Mucosa of stomach (tissue), 1 donor: ENCODE measurements around the gene CYTH1.

Experiments used
- H3K27me3 ChIP-seq: one replicate; pipeline ENCODE4 v1.7.0; 2013; ENCODE audit warnings: mild to moderate bottlenecking, low read length; ENCODE audit not compliant: control insufficient read depth, insufficient read depth
- H3K36me3 ChIP-seq: one replicate; pipeline ENCODE4 v1.7.0; 2013; ENCODE audit warnings: low read length; ENCODE audit not compliant: control insufficient read depth, insufficient read depth
- H3K4me1 ChIP-seq: one replicate; pipeline ENCODE4 v1.7.0; 2013; ENCODE audit warnings: mild to moderate bottlenecking, low read length; ENCODE audit not compliant: control insufficient read depth, insufficient read depth
- H3K4me3 ChIP-seq: one replicate; pipeline ENCODE4 v1.7.0; 2013; ENCODE audit warnings: low read length
- H3K9ac ChIP-seq: one replicate; pipeline ENCODE4 v1.7.0; 2013; ENCODE audit warnings: mild to moderate bottlenecking, low read length, moderate library complexity
- H3K9me3 ChIP-seq: one replicate; pipeline ENCODE4 v1.7.0; 2013; ENCODE audit warnings: mild to moderate bottlenecking, low read length, moderate library complexity; ENCODE audit not compliant: control insufficient read depth
- donor health status: Pancreatic carcinoma.

CYTH1 gene

DNA sequence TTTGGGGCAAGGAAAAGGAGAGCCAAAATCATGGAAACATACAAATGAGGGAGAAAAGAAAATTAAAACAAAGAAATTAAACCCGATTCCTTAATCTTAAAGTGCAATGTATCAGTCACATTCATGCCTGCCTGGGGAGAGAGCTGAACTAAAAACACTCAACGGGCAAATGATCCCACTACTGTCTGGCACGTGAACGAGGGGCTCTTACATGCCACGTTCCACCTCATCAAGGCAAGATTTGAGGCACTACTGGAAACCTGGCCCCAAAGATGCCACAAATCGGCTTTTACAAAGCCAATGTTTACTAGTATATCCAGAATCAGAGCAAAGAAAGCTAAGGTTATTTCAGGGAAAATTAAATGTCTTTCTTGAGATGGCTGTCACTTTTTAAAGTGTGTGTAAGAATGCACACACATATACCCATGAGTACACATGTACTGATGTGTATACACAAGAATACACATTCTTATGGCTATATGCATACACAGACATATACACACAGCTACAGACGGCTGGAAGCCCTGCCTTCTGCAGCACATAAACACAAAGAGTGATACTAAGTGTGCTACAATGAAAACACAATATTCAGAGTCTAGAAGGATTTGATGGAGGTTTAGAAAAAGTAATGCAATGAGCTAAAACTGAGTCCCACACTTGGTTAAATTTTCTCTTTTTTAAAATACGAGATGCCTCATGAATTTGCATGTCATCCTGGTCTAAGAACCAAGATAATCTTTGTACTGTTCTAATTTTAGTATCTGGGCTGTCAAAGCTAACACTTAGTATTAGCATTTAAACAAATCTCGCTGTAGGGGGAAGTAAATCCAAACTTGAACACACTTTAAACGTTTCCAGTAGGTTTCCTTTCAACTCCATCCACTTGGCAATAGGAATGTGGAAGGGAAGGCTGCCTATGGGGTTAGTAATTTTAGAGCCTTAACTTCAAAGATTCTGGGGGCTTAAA lies 85.8 kb downstream of the CYTH1 start:
- no peaks in the 10 kb centered on the region for H3K27me3 ChIP-seq
- no peaks in the 10 kb centered on the region for H3K4me1 ChIP-seq
- H3K9ac ChIP-seq: no peak overlapping the region
- peaks cover 18% of the 10 kb centered on the region for H3K36me3 ChIP-seq
- no peaks in the 10 kb centered on the region for H3K9me3 ChIP-seq
- no peak overlapping the region for H3K4me3 ChIP-seq

DNA sequence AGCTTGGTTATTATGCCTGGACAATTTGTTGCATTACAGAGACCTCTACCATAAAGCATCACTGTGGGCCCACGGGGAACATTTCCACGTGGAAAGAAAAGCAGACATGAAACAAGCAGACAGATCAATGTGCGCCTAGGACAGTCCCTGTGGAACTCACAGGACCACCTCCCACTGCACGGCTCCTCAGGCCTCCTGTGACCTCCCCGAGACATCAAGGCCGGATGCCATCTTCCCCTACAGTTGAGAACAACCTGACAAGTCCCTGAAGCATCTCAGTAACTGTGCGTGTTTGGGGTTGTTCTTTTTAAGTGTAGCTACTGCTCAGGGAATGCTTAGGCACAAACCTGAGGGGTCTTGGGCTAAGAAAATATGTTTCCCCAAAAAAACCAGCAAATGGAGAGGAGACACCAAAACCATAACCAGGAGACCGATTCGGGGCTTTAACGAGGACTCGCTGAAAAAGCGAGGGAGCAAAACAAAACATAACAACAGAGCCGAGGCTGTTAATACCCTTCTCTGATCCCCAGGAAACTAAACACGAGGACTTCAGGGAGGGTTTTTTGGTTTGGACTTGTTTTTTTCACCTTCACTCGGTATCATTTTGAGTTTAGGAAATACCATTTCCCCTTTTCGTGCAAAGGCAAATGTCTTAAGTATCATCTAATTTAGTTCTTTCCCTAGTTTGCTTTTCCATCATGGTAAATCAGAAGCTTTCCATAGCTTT lies 87.1 kb downstream of the CYTH1 start:
- Histone ChIP-seq H3K4me1 (no peaks in the 10 kb centered on the region), H3K27me3 (no peaks in the 10 kb centered on the region), H3K36me3 (peaks cover 15% of the 10 kb centered on the region), H3K9me3 (no peaks in the 10 kb centered on the region), H3K4me3 (no peak overlapping the region), H3K9ac (no peak overlapping the region)

DNA sequence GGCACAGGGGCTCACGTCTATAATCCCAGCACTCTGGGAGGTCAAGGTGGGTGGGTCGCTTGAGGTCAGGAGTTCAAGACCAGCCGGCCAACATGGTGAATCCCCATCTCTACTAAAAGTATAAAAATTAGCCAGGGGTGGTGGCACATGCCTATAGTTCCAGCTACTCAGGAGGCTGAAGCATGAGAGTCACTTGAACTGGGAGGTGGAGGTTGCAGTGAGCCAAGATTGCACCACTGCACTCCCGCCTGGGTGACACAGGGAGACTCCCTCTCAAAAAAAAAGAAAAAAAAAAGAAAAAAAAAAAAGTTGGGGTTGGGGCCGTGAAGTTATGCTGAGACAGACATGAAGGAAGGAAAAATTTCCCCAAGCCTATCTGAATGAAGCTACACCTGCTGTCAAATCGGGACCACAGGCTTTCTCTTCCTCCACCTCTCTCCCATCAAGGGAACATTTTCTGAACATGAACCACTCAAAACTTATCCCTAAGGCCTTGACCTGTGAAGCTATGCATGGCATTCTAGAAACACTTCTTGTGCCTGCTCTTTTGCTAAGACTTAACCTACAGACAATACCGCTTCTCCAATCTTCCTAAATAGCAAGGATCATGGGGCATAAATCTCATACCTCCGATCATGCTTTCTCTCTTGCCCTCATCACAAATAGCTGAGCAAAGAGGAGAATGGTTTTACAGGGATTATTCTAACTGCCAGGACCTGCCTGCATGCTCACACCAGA lies 88.6 kb downstream of the CYTH1 start:
- H3K9me3 ChIP-seq: no peaks in the 10 kb centered on the region
- H3K4me1 ChIP-seq: no peaks in the 10 kb centered on the region
- H3K4me3 ChIP-seq: no peak overlapping the region
- peaks cover 7% of the 10 kb centered on the region for H3K36me3 ChIP-seq
- no peaks in the 10 kb centered on the region for H3K27me3 ChIP-seq
- H3K9ac ChIP-seq: no peak overlapping the region

DNA sequence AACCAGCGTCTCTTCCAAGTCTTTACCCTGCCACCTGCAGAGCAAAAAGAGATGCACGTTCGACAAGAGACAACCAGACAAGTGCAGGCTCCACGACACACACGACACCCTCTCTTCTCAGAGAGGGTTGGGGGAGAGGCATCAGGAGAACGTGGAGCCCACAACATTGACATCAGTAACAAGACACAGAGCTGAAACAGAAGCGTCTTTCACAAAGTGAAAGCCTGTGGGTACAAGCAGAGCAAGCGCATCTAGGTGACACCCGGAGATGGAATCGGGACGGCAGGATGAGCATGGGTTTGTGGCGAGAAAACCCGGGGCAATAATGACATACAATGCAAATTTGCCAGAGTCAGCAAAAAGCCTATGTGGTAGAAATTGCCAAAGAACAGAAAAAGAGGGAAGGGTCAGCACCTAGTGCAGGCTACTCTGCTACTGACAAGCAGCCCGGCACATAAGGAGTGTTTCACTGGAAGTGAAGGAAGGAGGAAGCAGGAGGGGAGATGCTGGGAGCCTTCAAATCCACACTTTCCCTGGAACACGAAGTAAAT lies 89.5 kb downstream of the CYTH1 start:
- H3K27me3 ChIP-seq: no peaks in the 10 kb centered on the region
- H3K9ac ChIP-seq: no peak overlapping the region
- H3K4me3 ChIP-seq: no peak overlapping the region
- no peaks in the 10 kb centered on the region for H3K4me1 ChIP-seq
- peaks cover 5% of the 10 kb centered on the region for H3K36me3 ChIP-seq
- no peaks in the 10 kb centered on the region for H3K9me3 ChIP-seq

DNA sequence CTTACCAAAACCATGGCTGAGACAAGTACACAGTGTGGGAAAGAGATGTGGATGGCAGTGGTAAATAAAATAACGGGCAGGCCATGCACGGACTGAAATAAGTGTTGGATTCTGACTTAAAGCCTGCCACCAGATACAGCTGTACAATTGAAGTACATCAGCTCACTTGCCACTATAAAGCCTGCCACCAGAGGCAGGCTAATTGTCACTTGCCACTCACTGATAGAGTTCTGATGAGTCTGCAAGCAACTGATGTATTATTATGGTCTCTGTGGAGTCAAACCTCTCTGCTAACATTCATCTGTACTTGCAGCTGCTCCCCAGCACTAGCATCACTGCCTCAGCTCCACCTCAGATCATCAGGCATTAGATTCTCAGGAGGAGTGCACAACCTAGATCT lies 93.0 kb downstream of the CYTH1 start:
- H3K4me3 ChIP-seq: no peak overlapping the region
- no peak overlapping the region for H3K9ac ChIP-seq
- peaks cover 5% of the 10 kb centered on the region for H3K36me3 ChIP-seq
- H3K27me3 ChIP-seq: no peaks in the 10 kb centered on the region
- H3K9me3 ChIP-seq: no peaks in the 10 kb centered on the region
- H3K4me1 ChIP-seq: no peaks in the 10 kb centered on the region

DNA sequence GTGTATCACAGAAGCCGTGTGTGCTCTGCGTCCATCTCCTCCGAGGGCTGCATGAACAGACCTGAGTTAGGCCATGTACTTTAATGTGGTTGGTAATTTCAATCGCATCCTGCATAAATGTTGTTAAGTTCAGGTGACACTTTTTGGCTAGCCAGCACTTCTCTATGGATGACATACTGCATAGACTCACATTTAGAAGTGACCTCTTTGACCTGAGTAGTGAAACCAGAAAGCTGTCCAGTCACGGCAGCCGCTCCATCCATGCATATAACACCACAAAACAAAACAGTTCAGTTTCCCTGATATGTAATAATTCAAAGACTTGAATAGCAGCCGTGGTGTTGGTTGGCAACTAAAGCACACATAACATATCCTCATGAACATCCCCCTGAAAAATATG lies 94.1 kb downstream of the CYTH1 start:
- Histone ChIP-seq H3K4me1 (no peaks in the 10 kb centered on the region), H3K4me3 (no peak overlapping the region), H3K36me3 (peaks cover 5% of the 10 kb centered on the region), H3K9me3 (no peaks in the 10 kb centered on the region), H3K27me3 (no peaks in the 10 kb centered on the region), H3K9ac (no peak overlapping the region)

DNA sequence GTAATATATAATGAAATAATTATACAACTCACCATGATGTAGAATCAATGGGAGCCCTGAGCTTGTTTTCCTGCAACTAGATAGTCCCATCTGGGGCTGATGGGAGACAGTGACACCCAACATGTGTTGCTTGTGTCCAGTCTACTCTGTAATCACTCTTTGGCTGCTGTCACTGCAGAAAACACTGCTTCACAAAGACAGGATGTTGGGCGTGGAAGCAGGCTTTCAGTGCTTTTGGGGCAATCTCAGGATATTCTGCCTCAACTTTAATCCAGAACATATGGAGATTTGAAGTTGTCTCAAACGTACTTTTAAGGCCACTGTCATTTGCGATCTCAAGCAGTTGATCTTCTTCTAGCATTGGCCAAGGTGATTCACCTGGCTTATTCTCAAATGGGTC lies 94.9 kb downstream of the CYTH1 start:
- H3K9ac ChIP-seq: no peak overlapping the region
- no peaks in the 10 kb centered on the region for H3K9me3 ChIP-seq
- H3K27me3 ChIP-seq: no peaks in the 10 kb centered on the region
- H3K4me1 ChIP-seq: no peaks in the 10 kb centered on the region
- peaks cover under 1% of the 10 kb centered on the region for H3K36me3 ChIP-seq
- no peak overlapping the region for H3K4me3 ChIP-seq

DNA sequence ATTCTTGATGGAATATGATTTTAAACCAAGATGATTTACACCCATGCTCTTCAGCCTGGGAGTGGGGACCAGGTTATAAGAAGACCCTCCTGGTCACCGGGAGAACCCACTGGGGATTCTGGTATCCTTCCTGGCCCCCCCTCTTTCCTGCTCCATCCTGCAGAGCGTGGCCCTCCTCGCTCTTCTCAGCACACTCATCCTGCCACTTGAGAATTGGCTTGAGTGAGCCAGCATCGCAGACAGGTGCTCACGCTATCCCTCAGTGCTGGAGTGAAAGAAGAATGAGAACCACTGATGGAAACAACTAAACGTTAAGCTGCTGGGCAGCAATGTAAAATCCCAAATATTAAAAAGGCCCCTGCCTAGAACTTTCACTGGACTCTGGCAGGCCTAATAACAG lies 98.0 kb downstream of the CYTH1 start:
- Histone ChIP-seq H3K27me3 (no peaks in the 10 kb centered on the region), H3K4me3 (no peak overlapping the region), H3K4me1 (no peaks in the 10 kb centered on the region), H3K9me3 (no peaks in the 10 kb centered on the region), H3K36me3 (no peaks in the 10 kb centered on the region), H3K9ac (no peak overlapping the region)

DNA sequence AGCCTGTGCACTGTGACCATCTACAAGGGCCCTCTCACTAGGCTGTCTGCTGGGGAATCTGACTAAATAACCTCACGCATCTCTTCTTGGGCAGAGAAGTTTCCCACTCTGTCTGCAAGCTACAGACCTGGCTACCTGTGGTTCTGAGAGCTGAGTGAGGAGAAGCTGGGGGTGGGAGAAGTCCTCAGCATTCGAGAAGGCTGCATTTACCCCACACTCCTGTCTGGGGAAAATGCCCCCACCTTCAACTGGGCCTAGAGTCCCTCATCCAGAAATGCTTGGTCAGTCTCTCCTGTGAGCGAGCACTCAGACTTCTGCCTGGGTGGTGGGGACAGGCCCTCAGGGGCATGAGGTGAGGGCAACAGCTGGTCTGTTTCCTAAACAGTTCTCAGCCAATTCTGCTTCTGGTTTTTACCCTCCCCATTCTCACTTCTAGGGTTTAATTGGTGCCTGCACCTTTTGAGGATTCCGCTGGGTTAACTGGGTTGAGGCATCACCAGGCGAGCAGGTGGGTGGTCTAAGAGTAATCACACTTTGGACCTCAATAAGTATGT lies 98.6 kb downstream of the CYTH1 start:
- no peaks in the 10 kb centered on the region for H3K36me3 ChIP-seq
- no peak overlapping the region for H3K4me3 ChIP-seq
- no peaks in the 10 kb centered on the region for H3K27me3 ChIP-seq
- no peaks in the 10 kb centered on the region for H3K4me1 ChIP-seq
- H3K9me3 ChIP-seq: no peaks in the 10 kb centered on the region
- no peak overlapping the region for H3K9ac ChIP-seq

DNA sequence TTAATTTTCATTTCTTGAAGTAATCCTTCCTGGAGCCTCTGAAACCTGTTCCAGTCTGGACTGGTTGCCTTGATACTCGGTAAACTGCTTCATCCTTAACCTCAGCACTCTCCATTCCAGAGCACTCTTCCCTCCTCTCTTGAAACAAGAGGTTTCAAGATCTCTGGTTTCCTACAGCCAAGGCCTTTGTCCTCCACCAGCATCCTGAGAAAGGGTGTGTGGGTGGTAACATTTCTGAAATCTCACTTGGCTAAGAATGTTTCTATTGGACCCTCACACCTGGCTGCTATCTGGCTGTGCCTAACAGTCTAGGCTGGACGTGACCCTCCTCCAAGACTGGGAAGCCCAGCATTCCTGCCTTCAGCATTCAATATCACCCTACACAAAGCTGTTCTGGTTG lies 99.7 kb downstream of the CYTH1 start:
- no peaks in the 10 kb centered on the region for H3K27me3 ChIP-seq
- H3K36me3 ChIP-seq: no peaks in the 10 kb centered on the region
- no peaks in the 10 kb centered on the region for H3K9me3 ChIP-seq
- no peak overlapping the region for H3K9ac ChIP-seq
- H3K4me3 ChIP-seq: no peak overlapping the region
- H3K4me1 ChIP-seq: no peaks in the 10 kb centered on the region

DNA sequence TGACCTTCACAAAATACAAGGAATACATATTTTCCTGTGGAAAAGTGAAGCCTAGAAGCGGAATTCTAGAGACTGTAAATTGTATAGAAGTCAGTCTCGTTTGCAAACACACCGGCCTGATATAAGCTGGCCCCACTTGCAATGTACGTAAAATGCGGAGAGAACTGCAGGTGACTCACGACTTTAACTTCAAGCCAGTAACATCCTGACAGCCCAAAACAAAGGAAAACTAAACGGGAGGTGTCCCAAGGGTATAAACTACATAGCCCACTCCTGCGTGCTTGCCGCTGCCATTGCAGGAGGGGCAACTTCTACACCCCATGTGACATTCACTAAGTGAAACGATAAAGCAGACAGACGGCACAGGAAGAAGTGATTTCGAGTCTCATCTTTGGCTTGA lies 101.6 kb downstream of the CYTH1 start:
- H3K4me3 ChIP-seq: no peak overlapping the region
- no peaks in the 10 kb centered on the region for H3K27me3 ChIP-seq
- no peaks in the 10 kb centered on the region for H3K9me3 ChIP-seq
- H3K4me1 ChIP-seq: no peaks in the 10 kb centered on the region
- H3K36me3 ChIP-seq: peaks cover 5% of the 10 kb centered on the region
- no peak overlapping the region for H3K9ac ChIP-seq
